Calu3 (cell line): ENCODE data around the gene HIVEP1. TPM values are rescaled to one million over a fixed set of nuclear protein-coding genes. Genes with fewer than 3 reads are reported as not detected.

Source experiments
- BruUV-seq: library from RNA; stranded (reverse); fragments of 400-500 nt; replicated peaks from 2 replicates; lab custom pipeline; 2021; lab: Mats Ljungman, UMichigan
- CTCF ChIA-PET: fragments of 300-600 bp; sonication (Branson Sonifier 250); formaldehyde crosslinking; loops from one replicate; lab custom pipeline; 2022; ENCODE audit warnings: antibody characterized with exemption; lab: Charles Lee
- DNase-seq: peaks from one replicate; pipeline ENCODE4 v3.0.0; 2022
- H3K27ac Mint-ChIP-seq: one replicate; pipeline ENCODE4 v1.8.0; 2022; ENCODE audit warnings: mixed read lengths; ENCODE audit not compliant: unreplicated experiment
- H3K27me3 Mint-ChIP-seq: one replicate; pipeline ENCODE4 v1.8.0; 2022; ENCODE audit warnings: mixed read lengths; ENCODE audit not compliant: unreplicated experiment
- H3K36me3 Mint-ChIP-seq: one replicate; pipeline ENCODE4 v1.8.0; 2022; ENCODE audit warnings: mild to moderate bottlenecking, moderate library complexity, mixed read lengths; ENCODE audit not compliant: insufficient read depth, unreplicated experiment
- H3K4me1 Mint-ChIP-seq: one replicate; pipeline ENCODE4 v1.8.0; 2022; ENCODE audit warnings: mild to moderate bottlenecking, low read depth, mixed read lengths; ENCODE audit not compliant: unreplicated experiment
- H3K4me3 Mint-ChIP-seq: one replicate; pipeline ENCODE4 v1.8.0; 2022; ENCODE audit warnings: mild to moderate bottlenecking, low read depth, moderate library complexity, mixed read lengths; ENCODE audit not compliant: unreplicated experiment
- H3K9me3 Mint-ChIP-seq: one replicate; pipeline ENCODE4 v1.8.0; 2022; ENCODE audit warnings: low read depth, mixed read lengths; ENCODE audit not compliant: unreplicated experiment
- intact Hi-C: fragments of 100-400 bp; cut with micrococcal nuclease; formaldehyde crosslinking; loops from one replicate; pipeline ENCODE4 v1.10.0; 2022; ENCODE audit not compliant: unreplicated experiment
- total RNA-seq: library from RNA; stranded (reverse); gene quantifications from 2 replicates; pipeline ENCODE4 v1.2.3, GENCODE V29; 2022
- TF ChIP-seq, protein P1 (sequence below): fragments of 200-600 bp; IDR thresholded peaks from one replicate; pipeline ENCODE4 v1.8.0; 2022; ENCODE audit warnings: antibody characterized with exemption; ENCODE audit not compliant: unreplicated experiment

Gene HIVEP1
- total RNA-seq, 1 experiment from 2014 or later = 16.1 TPM

DNA sequence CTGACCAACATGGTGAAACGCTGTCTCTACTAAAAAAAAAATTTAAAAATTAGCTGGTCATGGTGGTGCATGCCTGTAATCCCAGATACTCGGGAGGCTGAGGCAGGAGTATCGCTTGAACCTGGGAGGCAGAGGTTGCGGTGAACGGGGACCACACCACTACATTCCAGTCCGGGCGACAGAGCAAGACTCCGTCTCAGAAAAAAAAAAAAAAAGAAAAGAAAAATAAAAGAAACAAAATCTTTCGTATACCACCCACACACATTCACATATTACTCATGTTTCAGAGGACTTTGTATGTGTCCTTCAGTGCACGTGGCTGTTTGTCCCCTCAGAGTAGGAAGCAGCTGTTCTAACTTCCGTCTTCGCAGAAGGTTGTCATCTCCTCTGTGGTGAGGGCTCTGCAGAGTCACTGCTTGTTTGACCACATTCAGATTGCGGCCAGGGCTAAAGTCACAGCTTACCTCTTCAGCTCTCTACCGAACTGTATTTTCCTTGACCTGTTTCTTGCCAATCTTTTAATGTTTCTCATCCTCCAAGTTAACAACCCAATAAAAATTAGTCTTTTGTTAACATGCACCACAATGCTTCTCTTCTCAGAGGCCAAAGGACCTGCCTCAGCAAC lies 36.6 kb upstream of the HIVEP1 start:
- H3K4me1 Mint-ChIP-seq = no peaks in the 10 kb centered on the region
- DNase-seq = no peak
- H3K4me3 Mint-ChIP-seq = no peak overlapping the region
- CTCF ChIA-PET = no interaction called here
- TF ChIP-seq, protein P1, sequence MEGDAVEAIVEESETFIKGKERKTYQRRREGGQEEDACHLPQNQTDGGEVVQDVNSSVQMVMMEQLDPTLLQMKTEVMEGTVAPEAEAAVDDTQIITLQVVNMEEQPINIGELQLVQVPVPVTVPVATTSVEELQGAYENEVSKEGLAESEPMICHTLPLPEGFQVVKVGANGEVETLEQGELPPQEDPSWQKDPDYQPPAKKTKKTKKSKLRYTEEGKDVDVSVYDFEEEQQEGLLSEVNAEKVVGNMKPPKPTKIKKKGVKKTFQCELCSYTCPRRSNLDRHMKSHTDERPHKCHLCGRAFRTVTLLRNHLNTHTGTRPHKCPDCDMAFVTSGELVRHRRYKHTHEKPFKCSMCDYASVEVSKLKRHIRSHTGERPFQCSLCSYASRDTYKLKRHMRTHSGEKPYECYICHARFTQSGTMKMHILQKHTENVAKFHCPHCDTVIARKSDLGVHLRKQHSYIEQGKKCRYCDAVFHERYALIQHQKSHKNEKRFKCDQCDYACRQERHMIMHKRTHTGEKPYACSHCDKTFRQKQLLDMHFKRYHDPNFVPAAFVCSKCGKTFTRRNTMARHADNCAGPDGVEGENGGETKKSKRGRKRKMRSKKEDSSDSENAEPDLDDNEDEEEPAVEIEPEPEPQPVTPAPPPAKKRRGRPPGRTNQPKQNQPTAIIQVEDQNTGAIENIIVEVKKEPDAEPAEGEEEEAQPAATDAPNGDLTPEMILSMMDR = no peak
- H3K27me3 Mint-ChIP-seq = no peaks in the 10 kb centered on the region
- no peaks in the 10 kb centered on the region for H3K36me3 Mint-ChIP-seq
- intact Hi-C loops = no loop called here
- BruUV-seq = no TSS peak
- no peak overlapping the region for H3K27ac Mint-ChIP-seq
- H3K9me3 Mint-ChIP-seq = no peaks in the 10 kb centered on the region

DNA sequence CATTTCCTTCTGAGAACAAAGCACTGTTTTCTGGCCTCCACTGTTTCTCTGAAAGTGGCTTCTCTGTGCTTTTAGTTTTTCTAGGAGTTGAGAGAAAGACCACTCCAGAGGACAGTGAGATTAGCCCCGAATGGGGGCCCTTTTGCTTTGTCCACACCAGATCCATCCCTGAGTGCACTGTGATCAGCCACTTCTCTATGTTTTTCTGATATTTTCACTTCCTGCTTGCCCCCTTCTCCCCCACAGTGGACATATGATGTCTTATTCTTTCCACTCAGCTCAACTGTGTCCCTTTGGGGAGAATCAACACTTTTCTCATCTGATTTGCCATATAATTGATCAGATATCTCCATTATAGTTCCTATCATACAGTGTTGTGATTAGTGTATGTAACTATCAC lies 35.6 kb upstream of the HIVEP1 start:
- DNase-seq = no peak
- H3K4me1 Mint-ChIP-seq = no peaks in the 10 kb centered on the region
- CTCF ChIA-PET = no interaction called here
- H3K36me3 Mint-ChIP-seq = no peaks in the 10 kb centered on the region
- no peaks in the 10 kb centered on the region for H3K27me3 Mint-ChIP-seq
- TF ChIP-seq, protein P1 = no peak
- intact Hi-C loops = no loop called here
- no peak overlapping the region for H3K4me3 Mint-ChIP-seq
- H3K27ac Mint-ChIP-seq = no peak overlapping the region
- no peaks in the 10 kb centered on the region for H3K9me3 Mint-ChIP-seq
- BruUV-seq = no TSS peak

DNA sequence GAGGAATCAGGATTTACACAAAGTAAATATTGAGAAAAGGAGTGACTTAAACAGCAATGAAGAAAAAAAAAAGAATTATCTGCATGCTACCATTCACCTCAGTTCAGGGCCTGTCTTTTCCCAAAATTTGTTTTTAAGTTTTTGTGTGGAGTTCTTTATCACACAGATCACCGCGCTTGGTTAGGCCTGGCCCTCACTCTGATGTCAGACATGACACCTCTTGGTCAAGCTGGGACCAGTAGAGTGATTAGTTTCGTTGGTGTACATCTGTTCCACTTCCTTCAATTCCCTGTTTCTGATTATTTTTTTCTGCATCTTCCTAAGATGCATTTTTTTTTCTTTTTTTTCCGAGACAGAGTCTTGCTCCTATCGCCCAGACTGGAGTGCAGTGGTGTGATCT lies 34.9 kb upstream of the HIVEP1 start:
- Mint-ChIP-seq H3K4me1 (no peaks in the 10 kb centered on the region), H3K27ac (no peak overlapping the region), H3K9me3 (no peaks in the 10 kb centered on the region), H3K36me3 (no peaks in the 10 kb centered on the region), H3K27me3 (no peaks in the 10 kb centered on the region), H3K4me3 (no peak overlapping the region)
- CTCF ChIA-PET = no interaction called here
- TF ChIP-seq, protein P1 = no peak
- no TSS peak for BruUV-seq
- DNase-seq = no peak
- intact Hi-C loops = no loop called here

DNA sequence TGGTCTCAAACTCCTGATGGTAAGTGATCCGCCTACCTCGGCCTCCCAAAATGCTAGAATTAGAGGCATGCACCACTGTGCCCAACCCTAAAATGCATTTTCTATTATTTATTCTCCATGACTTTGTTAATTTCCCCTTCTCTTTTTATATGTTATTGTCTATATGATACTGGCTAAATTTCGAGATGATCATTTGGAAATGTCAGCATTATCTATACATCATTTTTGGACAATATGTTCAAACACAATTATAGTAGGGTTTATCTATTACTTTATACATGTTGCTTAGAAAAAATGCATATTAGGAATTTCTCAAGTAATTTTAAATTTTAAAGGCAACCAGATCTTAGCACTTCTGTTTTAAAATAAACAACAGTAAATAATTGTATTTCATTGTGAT lies 34.4 kb upstream of the HIVEP1 start:
- CTCF ChIA-PET = no interaction called here
- no TSS peak for BruUV-seq
- DNase-seq = no peak
- H3K4me3 Mint-ChIP-seq = no peak overlapping the region
- H3K27me3 Mint-ChIP-seq = no peaks in the 10 kb centered on the region
- TF ChIP-seq, protein P1 = no peak
- H3K36me3 Mint-ChIP-seq = no peaks in the 10 kb centered on the region
- intact Hi-C loops = no loop called here
- no peak overlapping the region for H3K27ac Mint-ChIP-seq
- H3K4me1 Mint-ChIP-seq = no peaks in the 10 kb centered on the region
- no peaks in the 10 kb centered on the region for H3K9me3 Mint-ChIP-seq
